HepG2 (cell line): ENCODE data around the gene SVOP. TPM values are rescaled to one million over a fixed set of nuclear protein-coding genes. Genes with fewer than 3 reads are reported as not detected.

ENCODE experiments used
- ADNP ChIP-seq: sonication (generic); formaldehyde crosslinking; IDR thresholded peaks from 2 replicates; pipeline ENCODE4 v1.4.0; 2020; ENCODE audit warnings: missing genetic modification reagents
- CCDC6 ChIP-seq: sonication (generic); formaldehyde crosslinking; IDR thresholded peaks from 2 replicates; pipeline ENCODE4 v1.8.1; 2022; ENCODE audit warnings: mild to moderate bottlenecking, missing genetic modification reagents, moderate library complexity
- CREB1 ChIP-seq, 2 experiments: fragments of 450-650 bp in 1 of 2; IDR thresholded peaks; 2 replicates each; pipeline ENCODE4 v1.6.1; 2016 to 2017; ENCODE audit warnings: control low read depth in 1 of 2, mild to moderate bottlenecking in 1 of 2, missing compliant biosample characterization in 1 of 2, missing genetic modification characterization in 1 of 2
- FOXO1 ChIP-seq: sonication (generic); formaldehyde crosslinking; IDR thresholded peaks from 2 replicates; pipeline ENCODE4 v1.4.0; 2020; ENCODE audit warnings: missing genetic modification reagents
- HNF4A ChIP-seq: sonication (generic); formaldehyde crosslinking; IDR thresholded peaks from 2 replicates; pipeline ENCODE4 v1.4.0; 2020; ENCODE audit warnings: missing genetic modification reagents
- IKZF5 ChIP-seq: IDR thresholded peaks from 2 replicates; pipeline ENCODE4 v1.6.1; 2018; ENCODE audit warnings: missing genetic modification reagents, mild to moderate bottlenecking, missing compliant biosample characterization
- JARID2 ChIP-seq: sonication (generic); formaldehyde crosslinking; IDR thresholded peaks from 2 replicates; pipeline ENCODE4 v1.8.1; 2023; ENCODE audit warnings: missing genetic modification reagents, inconsistent platforms; ENCODE audit not compliant: insufficient replicate concordance
- KDM3A ChIP-seq: IDR thresholded peaks from 2 replicates; pipeline ENCODE4 v1.6.1; 2018; ENCODE audit warnings: low read depth, missing compliant biosample characterization
- KMT2B ChIP-seq: IDR thresholded peaks from 2 replicates; pipeline ENCODE4 v1.6.1; 2016; ENCODE audit warnings: missing genetic modification reagents, missing compliant biosample characterization
- PLRG1 ChIP-seq: fragments of 450-650 bp; conservative IDR thresholded peaks from 2 replicates; pipeline ENCODE4 v1.6.1; 2016
- SALL2 ChIP-seq: sonication (generic); formaldehyde crosslinking; IDR thresholded peaks from 2 replicates; pipeline ENCODE4 v1.8.1; 2023; ENCODE audit warnings: mild to moderate bottlenecking, missing genetic modification reagents, inconsistent platforms
- TBX3 ChIP-seq: fragments of 450-650 bp; IDR thresholded peaks from 2 replicates; pipeline ENCODE4 v1.6.1; 2017; ENCODE audit warnings: antibody characterized with exemption, mild to moderate bottlenecking, inconsistent platforms, borderline replicate concordance
- TERF1 ChIP-seq: sonication (generic); formaldehyde crosslinking; IDR thresholded peaks from 2 replicates; pipeline ENCODE4 v1.8.0; 2022; ENCODE audit warnings: mild to moderate bottlenecking, missing genetic modification reagents, moderate library complexity
- ZBTB39 ChIP-seq: sonication (generic); formaldehyde crosslinking; IDR thresholded peaks from 2 replicates; pipeline ENCODE4 v1.5.0; 2020; ENCODE audit warnings: missing genetic modification reagents
- ZFP62 ChIP-seq: sonication (generic); formaldehyde crosslinking; IDR thresholded peaks from 2 replicates; pipeline ENCODE4 v1.4.0; 2020; ENCODE audit warnings: missing genetic modification reagents
- ZGPAT ChIP-seq: IDR thresholded peaks from 2 replicates; pipeline ENCODE4 v1.6.1; 2016; ENCODE audit warnings: mild to moderate bottlenecking
- ZNF101 ChIP-seq: sonication (generic); formaldehyde crosslinking; IDR thresholded peaks from 2 replicates; pipeline ENCODE4 v1.4.0; 2020; ENCODE audit warnings: mild to moderate bottlenecking, low read depth, missing genetic modification reagents, borderline replicate concordance
- ZNF329 ChIP-seq: sonication (generic); formaldehyde crosslinking; IDR thresholded peaks from 2 replicates; pipeline ENCODE4 v1.9.0; 2021; ENCODE audit warnings: low read depth, mild to moderate bottlenecking, missing genetic modification reagents
- ZNF543 ChIP-seq: sonication (generic); formaldehyde crosslinking; IDR thresholded peaks from 2 replicates; pipeline ENCODE4 v1.4.0; 2020; ENCODE audit warnings: mild to moderate bottlenecking, missing genetic modification reagents
- ZNF557 ChIP-seq: sonication (generic); formaldehyde crosslinking; IDR thresholded peaks from 2 replicates; pipeline ENCODE4 v1.4.0; 2020; ENCODE audit warnings: missing genetic modification reagents
- ZNF558 ChIP-seq: sonication (generic); formaldehyde crosslinking; IDR thresholded peaks from 2 replicates; pipeline ENCODE4 v1.9.0; 2022; ENCODE audit warnings: mild to moderate bottlenecking, missing genetic modification reagents, borderline replicate concordance
- ZNF563 ChIP-seq: sonication (generic); formaldehyde crosslinking; IDR thresholded peaks from 2 replicates; pipeline ENCODE4 v1.8.0; 2022; ENCODE audit warnings: mild to moderate bottlenecking, moderate library complexity, missing genetic modification reagents
- ZNF776 ChIP-seq: sonication (generic); formaldehyde crosslinking; IDR thresholded peaks from 2 replicates; pipeline ENCODE4 v1.4.0; 2020; ENCODE audit warnings: mild to moderate bottlenecking, missing genetic modification reagents
- polyA plus RNA-seq, 8 experiments: library from polyadenylated mRNA; depleted of rRNA in 3 of 8; stranded (reverse) in 7 of 8; unstranded in 1 of 8; fragments of >200 nt; fragmentation: Illumina TruSeq in 4 of 8; extraction: Trizol in 4 of 8; gene quantifications; 2 replicates each; pipeline versions ENCODE4 v1.2.1 to v1.2.3, GENCODE V29; 2011 to 2016; ENCODE audit warnings: low read depth in 4 of 8, missing spikeins in 1 of 8, mixed read lengths in 1 of 8; ENCODE audit not compliant: insufficient read depth in 1 of 8
- total RNA-seq, 5 experiments: library from RNA; depleted of rRNA; stranded (reverse); fragments of >200 nt; fragmentation: Illumina TruSeq; extraction: Trizol; gene quantifications; 2 replicates each; pipeline ENCODE4 v1.2.3, GENCODE V29; 2016; ENCODE audit warnings: low read depth in 1 of 5

SVOP gene
- total and polyA plus RNA-seq, 2 of the 13 experiments (the other 11 are each of a cell fraction or from before 2014, with no cell fraction given) = not detected

- no peak for TF ChIP-seq IKZF5 (CRISPR knock-in tag)
- TF ChIP-seq PLRG1 = no peak
- no peak for TF ChIP-seq ZNF101 (CRISPR knock-in tag)
- TF ChIP-seq JARID2 (CRISPR knock-in tag) = no peak
- TF ChIP-seq ZNF558 = no peak
- peak; percentile 93 for TF ChIP-seq HNF4A (CRISPR knock-in tag)
- TF ChIP-seq FOXO1 (CRISPR knock-in tag) = no peak
- no peak; the same call in 1 of the 2 replicates for TF ChIP-seq ZNF329 (CRISPR knock-in tag)
- TF ChIP-seq SALL2 (CRISPR knock-in tag) = no peak
- TF ChIP-seq KDM3A (CRISPR knock-in tag) = no peak
- TF ChIP-seq ZFP62 (CRISPR knock-in tag) = no peak
- TF ChIP-seq TBX3 = no peak
- TF ChIP-seq ADNP (CRISPR knock-in tag) = no peak
- TF ChIP-seq ZBTB39 (CRISPR knock-in tag) = 0 out of 2 replicates have a peak, but pooled peaks have one; percentile 29
- no peak for TF ChIP-seq CCDC6
- no peak for TF ChIP-seq ZNF563
- no peak for TF ChIP-seq TERF1 (CRISPR knock-in tag)
- TF ChIP-seq ZGPAT (CRISPR knock-in tag) = no peak
- TF ChIP-seq ZNF543 = 0 out of 2 replicates have a peak, but pooled peaks have one; percentile 38
- no peak for TF ChIP-seq KMT2B (CRISPR knock-in tag)
- TF ChIP-seq ZNF776 (CRISPR knock-in tag) = no peak
- TF ChIP-seq CREB1 (IDR thresholded peaks at IDR 0.05) = no peak
- no peak for TF ChIP-seq CREB1 (CRISPR knock-in tag; IDR thresholded peaks at IDR 0.05)
- TF ChIP-seq ZNF557 (CRISPR knock-in tag) = no peak
Observed at GRCh38 chr12:108879615-108880254, 141.1 kb downstream of the SVOP start, which contains the start of gene DAO (continued).
